ENCODE measurements around the gene HSP90B1. TPM values are rescaled to one million over a fixed set of nuclear protein-coding genes. Genes with fewer than 3 reads are reported as not detected.

Gene HSP90B1
- total RNA-seq, 1 donor from 2014 or later = 250 TPM

GRCh38 chr12:103965255-103965589, 35.0 kb downstream of the HSP90B1 start:
- H3K27ac ChIP-seq = peak overlapping the region; percentile 93 to 95
- TF ChIP-seq, protein P1, sequence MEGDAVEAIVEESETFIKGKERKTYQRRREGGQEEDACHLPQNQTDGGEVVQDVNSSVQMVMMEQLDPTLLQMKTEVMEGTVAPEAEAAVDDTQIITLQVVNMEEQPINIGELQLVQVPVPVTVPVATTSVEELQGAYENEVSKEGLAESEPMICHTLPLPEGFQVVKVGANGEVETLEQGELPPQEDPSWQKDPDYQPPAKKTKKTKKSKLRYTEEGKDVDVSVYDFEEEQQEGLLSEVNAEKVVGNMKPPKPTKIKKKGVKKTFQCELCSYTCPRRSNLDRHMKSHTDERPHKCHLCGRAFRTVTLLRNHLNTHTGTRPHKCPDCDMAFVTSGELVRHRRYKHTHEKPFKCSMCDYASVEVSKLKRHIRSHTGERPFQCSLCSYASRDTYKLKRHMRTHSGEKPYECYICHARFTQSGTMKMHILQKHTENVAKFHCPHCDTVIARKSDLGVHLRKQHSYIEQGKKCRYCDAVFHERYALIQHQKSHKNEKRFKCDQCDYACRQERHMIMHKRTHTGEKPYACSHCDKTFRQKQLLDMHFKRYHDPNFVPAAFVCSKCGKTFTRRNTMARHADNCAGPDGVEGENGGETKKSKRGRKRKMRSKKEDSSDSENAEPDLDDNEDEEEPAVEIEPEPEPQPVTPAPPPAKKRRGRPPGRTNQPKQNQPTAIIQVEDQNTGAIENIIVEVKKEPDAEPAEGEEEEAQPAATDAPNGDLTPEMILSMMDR (IDR thresholded peaks at IDR 0.05) = no peak
- DNase-seq (ENCODE audit: low spot score in 2 of 2) = no peak
- H3K4me3 ChIP-seq = peak overlapping the region; percentile 77 to 81
- no peaks in the 10 kb centered on the region for H3K9me3 ChIP-seq
- peaks cover 4 to 50% of the 10 kb centered on the region in 2 donors for H3K4me1 ChIP-seq
- H3K36me3 ChIP-seq = no peaks in the 10 kb centered on the region
- intact Hi-C loops (cut with DNase I) = loop anchor here (1.0 to 2.0 kb wide), 3 partner anchors 8 to 100 kb away; partner anchors contain the start of genes HCFC2 and HSP90B1
- no peaks in the 10 kb centered on the region for H3K27me3 ChIP-seq

DNA sequence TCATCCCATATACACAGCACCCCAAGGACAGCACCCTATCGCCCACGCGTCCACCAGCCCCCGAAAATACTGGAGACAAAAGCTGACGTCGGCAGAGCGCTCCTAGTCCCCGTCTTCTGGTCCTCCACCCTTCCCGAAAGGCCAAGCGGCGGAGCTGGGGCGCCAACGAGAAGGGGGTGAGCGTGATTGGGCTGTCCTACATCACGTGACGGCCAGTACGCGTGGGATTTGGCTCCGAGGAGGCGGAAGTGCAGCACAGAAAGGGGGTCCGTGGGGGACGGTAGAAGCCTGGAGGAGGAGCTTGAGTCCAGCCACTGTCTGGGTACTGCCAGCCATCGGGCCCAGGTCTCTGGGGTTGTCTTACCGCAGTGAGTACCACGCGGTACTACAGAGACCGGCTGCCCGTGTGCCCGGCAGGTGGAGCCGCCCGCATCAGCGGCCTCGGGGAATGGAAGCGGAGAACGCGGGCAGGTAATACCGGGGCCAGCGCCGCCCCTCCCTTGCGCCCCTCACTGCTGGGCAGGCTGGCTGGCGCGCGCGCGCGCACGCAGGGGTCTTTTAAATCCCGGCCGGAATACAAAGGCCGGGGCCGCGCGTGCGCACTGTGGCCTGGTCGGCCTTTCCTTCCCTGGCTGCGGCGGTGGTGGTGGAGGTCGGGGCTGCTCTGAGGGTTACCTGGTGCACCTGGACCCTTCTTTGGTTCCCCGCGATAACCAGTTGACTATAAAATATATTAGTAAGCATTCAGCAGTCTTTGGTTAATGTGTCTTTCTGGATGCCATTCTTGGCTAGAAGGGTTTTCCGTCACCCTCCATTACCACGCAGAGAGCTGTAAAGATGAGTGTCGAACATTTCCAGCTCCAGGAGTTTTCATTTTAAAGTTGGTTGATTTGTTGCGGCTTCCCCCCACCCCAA, 35.6 kb downstream of the HSP90B1 start, which contains the start of gene TDG:
Gene TDG (plus strand): TSS at position 283 of the 915 bp plus-strand sequence. CDS start 166 bp downstream, at position 449.
- peak within 1 kb of the TSS; percentile 93 to 95 for H3K27ac ChIP-seq
- no peaks in the 10 kb centered on the region for H3K9me3 ChIP-seq
- peaks cover 4 to 54% of the 10 kb centered on the region in 2 donors for H3K4me1 ChIP-seq
- H3K36me3 ChIP-seq = no peaks in the 10 kb centered on the region
- H3K27me3 ChIP-seq = no peaks in the 10 kb centered on the region
- intact Hi-C loops (cut with DNase I) = loop anchor here (1.0 to 2.0 kb wide), 4 partner anchors 9 to 99 kb away; partner anchors contain the start of genes HCFC2 and HSP90B1
- H3K4me3 ChIP-seq = peak within 1 kb of the TSS; percentile 77 to 81
- TF ChIP-seq, protein P1 (IDR thresholded peaks at IDR 0.05) = peak in 2 of 3 experiments; percentile 15 to 32
- peak; percentile 95 to 99 for DNase-seq (ENCODE audit: low spot score in 2 of 2)

- intact Hi-C loops (cut with DNase I) = loop anchor here (1.0 kb wide), 1 partner anchor 82 kb away; no protein-coding TSS in a partner anchor
- peaks cover 0 to 2% of the 10 kb centered on the region in 2 donors for H3K36me3 ChIP-seq
- peak overlapping the region; percentile 93 to 95 for H3K27ac ChIP-seq
- DNase-seq (ENCODE audit: low spot score in 2 of 2) = no peak
- H3K4me1 ChIP-seq = peaks cover 4 to 54% of the 10 kb centered on the region in 2 donors
- no peaks in the 10 kb centered on the region for H3K9me3 ChIP-seq
- H3K4me3 ChIP-seq = peak overlapping the region; percentile 77 to 81
- TF ChIP-seq, protein P1 (IDR thresholded peaks at IDR 0.05) = no peak
- H3K27me3 ChIP-seq = no peaks in the 10 kb centered on the region
These were observed 36.5 kb downstream of the HSP90B1 start for GRCh38 chr12:103966736-103967135.

GRCh38 chr12:103969391-103969790, 39.2 kb downstream of the HSP90B1 start:
- Histone ChIP-seq H3K36me3 (peaks cover 0 to 3% of the 10 kb centered on the region in 2 donors), H3K4me1 (peaks cover 2 to 43% of the 10 kb centered on the region in 2 donors), H3K27me3 (no peaks in the 10 kb centered on the region), H3K9me3 (no peaks in the 10 kb centered on the region), H3K4me3 (no peak overlapping the region), H3K27ac (no peak overlapping the region)
- no peak for DNase-seq (ENCODE audit: low spot score in 2 of 2)
- TF ChIP-seq, protein P1 (IDR thresholded peaks at IDR 0.05) = no peak
- intact Hi-C loops (cut with DNase I) = no loop called here

DNA sequence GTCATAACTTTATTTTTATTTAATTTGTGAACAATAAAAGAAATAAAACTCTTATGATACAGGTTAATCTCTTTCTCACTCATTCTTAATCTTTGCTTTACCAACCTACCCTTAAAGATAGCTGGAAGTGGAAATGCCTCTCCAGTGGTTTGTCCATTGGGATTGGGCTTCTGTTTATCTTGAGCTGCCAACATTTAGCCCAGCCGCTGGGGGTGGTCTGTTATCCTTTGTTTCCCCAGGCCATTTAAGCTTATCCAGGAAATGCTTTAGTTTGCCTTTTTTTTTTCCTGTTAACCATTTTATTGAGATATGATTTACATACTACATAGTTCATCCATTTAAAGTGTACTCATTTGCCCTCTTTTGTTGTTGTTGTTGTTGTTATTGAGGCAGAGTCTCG, 43.7 kb downstream of the HSP90B1 start:
- intact Hi-C loops (cut with DNase I) = no loop called here
- peaks cover 0 to 17% of the 10 kb centered on the region in 2 donors for H3K4me1 ChIP-seq
- H3K9me3 ChIP-seq = no peaks in the 10 kb centered on the region
- no peaks in the 10 kb centered on the region for H3K27me3 ChIP-seq
- peaks cover 23 to 24% of the 10 kb centered on the region in 2 donors for H3K36me3 ChIP-seq
- H3K27ac ChIP-seq = no peak overlapping the region
- H3K4me3 ChIP-seq = no peak overlapping the region
- TF ChIP-seq, protein P1 (IDR thresholded peaks at IDR 0.05) = no peak
- no peak for DNase-seq (ENCODE audit: low spot score in 2 of 2)
